Body of pancreas (tissue), 4 donors: ENCODE data around the gene CEP19.

Experiments used
- CTCF ChIP-seq, 7 experiments: fragments of 450-650 bp in 4 of 7; fragments of 200-600 bp in 3 of 7; sonication (generic) in 3 of 7; IDR thresholded peaks; one replicate each; pipeline ENCODE4 v1.5.1; 2016 to 2019; ENCODE audit warnings: antibody characterized with exemption in 7 of 7
- POLR2A ChIP-seq, 3 donors: fragments of 450-650 bp; IDR thresholded peaks; one replicate each; pipeline ENCODE4 v1.6.1; 2016; ENCODE audit warnings: antibody characterized with exemption in 3 of 3, mild to moderate bottlenecking in 2 of 3

DNA sequence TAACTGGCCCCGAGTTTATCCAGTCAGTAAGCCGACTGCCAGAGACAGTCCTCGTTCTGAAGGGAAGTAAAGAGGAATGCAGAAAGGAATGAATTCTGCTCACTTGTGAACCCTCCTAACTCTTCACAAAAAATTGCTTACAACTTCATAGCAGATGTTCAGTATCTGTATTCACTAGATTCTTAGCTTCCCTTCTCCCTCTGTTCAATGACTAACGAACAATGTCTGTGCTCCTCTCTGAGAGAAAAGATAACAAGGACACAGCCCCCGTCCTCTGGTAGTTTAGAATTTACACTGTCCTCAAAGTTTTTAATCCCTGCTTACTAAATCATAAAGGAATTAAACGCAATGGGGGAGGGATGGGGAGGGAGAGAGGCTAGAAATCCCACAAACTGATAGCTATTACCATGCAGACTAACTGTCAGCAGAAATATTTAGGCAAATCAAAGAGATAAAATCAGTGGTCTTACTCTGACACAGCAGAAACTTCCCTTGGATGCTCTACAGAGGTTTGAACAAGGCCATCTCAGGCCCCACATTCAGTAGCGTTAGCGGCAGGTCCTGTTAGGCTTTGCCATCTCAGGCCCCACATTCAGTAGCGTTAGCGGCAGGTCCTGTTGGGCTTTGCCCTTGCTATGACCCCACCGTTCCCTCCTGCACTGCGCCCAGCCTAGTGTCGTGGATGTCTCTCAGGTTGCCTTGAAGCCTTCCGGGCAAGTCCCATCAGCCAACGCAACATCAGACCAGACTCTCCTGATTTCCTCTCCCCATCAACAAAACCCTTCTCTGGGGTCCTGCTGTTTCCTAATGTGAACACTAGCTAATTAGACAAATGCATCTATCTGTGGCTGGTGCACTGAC is 49.1 kb downstream of the CEP19 start:
- TF ChIP-seq CTCF (IDR thresholded peaks at IDR 0.05) (no peak), POLR2A (IDR thresholded peaks at IDR 0.05) (no peak)
